DND-41 (cell line): ENCODE results near the gene UAP1L1.

Experiments
- ATAC-seq: fragments of 200-7000 bp; cut with Tn5 transposase; 3 replicates; pipeline ENCODE4 v1.9.1; 2021; ENCODE audit warnings: low read depth; ENCODE audit not compliant: insufficient read depth
- DNase-seq: peaks from one replicate; pipeline ENCODE4 v3.0.0-alpha.2; 2020
- H2AFZ ChIP-seq: 2 replicates; pipeline ENCODE4 v1.6.0; 2012; ENCODE audit warnings: low read depth, low read length
- H3K27ac ChIP-seq: 2 replicates; pipeline ENCODE4 v1.5.1; 2012; ENCODE audit warnings: low read length, inconsistent platforms
- H3K27me3 ChIP-seq: fragments of 200-600 bp; sonication (generic); 2 replicates; pipeline ENCODE4 v1.6.0; 2012; ENCODE audit warnings: low read length, mild to moderate bottlenecking, inconsistent platforms; ENCODE audit not compliant: insufficient read depth, poor library complexity
- H3K36me3 ChIP-seq: 2 replicates; pipeline ENCODE4 v1.5.1; 2012; ENCODE audit warnings: low read length, inconsistent platforms; ENCODE audit not compliant: insufficient read depth
- H3K4me1 ChIP-seq: 2 replicates; pipeline ENCODE4 v1.5.1; 2012; ENCODE audit warnings: mild to moderate bottlenecking, low read length; ENCODE audit not compliant: insufficient read depth
- H3K4me2 ChIP-seq: 2 replicates; pipeline ENCODE4 v1.6.0; 2012; ENCODE audit warnings: mild to moderate bottlenecking, moderate library complexity, low read length, inconsistent platforms; ENCODE audit not compliant: insufficient read depth
- H3K4me3 ChIP-seq, 2 experiments: fragments of 200-600 bp in 1 of 2; shearing (Covaris generic) in 1 of 2; 2 replicates each; pipeline ENCODE4 v1.5.1; 2012 to 2016; ENCODE audit warnings: inconsistent platforms in 2 of 2, low read length in 2 of 2, mild to moderate bottlenecking in 2 of 2, low read depth in 1 of 2, moderate library complexity in 1 of 2
- H3K79me2 ChIP-seq: 2 replicates; pipeline ENCODE4 v1.6.0; 2012; ENCODE audit warnings: low read length, inconsistent platforms; ENCODE audit not compliant: insufficient read depth
- H3K9ac ChIP-seq: 2 replicates; pipeline ENCODE4 v1.6.0; 2012; ENCODE audit warnings: low read depth, mild to moderate bottlenecking, inconsistent platforms, low read length, moderate library complexity
- H3K9me3 ChIP-seq: 2 replicates; pipeline ENCODE4 v1.5.1; 2012; ENCODE audit warnings: low read length, moderate library complexity, mild to moderate bottlenecking, inconsistent platforms; ENCODE audit not compliant: insufficient read depth, severe bottlenecking
- H4K20me1 ChIP-seq: 2 replicates; pipeline ENCODE4 v1.6.0; 2012; ENCODE audit warnings: low read length; ENCODE audit not compliant: insufficient read depth
- CTCF ChIP-seq: IDR thresholded peaks from 2 replicates; pipeline ENCODE4 v1.5.1; 2012; ENCODE audit warnings: borderline replicate concordance, low read length, moderate library complexity, mild to moderate bottlenecking; ENCODE audit not compliant: poor library complexity, severe bottlenecking; ENCODE audit errors: extremely low read depth
- EZH2 ChIP-seq: IDR thresholded peaks from 3 replicates; pipeline ENCODE4 v1.6.1; 2012; ENCODE audit warnings: borderline replicate concordance, low read depth, mild to moderate bottlenecking, moderate library complexity, low read length, inconsistent platforms; ENCODE audit not compliant: severe bottlenecking

UAP1L1 gene

GRCh38 chr9:137106662-137107250, 29.4 kb downstream of the UAP1L1 start:
- ATAC-seq (no peak), DNase-seq (no peak)
- Histone ChIP-seq H4K20me1 (peaks cover 15% of the 10 kb centered on the region; the same call in 1 of the 2 replicates), H2AFZ (no peak overlapping the region), H3K79me2 (no peaks in the 10 kb centered on the region), H3K27ac (no peak overlapping the region), H3K36me3 (peaks cover 94% of the 10 kb centered on the region), H3K9me3 (peaks cover 9% of the 10 kb centered on the region), H3K4me2 (no peak overlapping the region), H3K27me3 (no peaks in the 10 kb centered on the region), H3K4me3 (no peak overlapping the region), H3K9ac (no peak overlapping the region), H3K4me1 (no peaks in the 10 kb centered on the region)
- TF ChIP-seq EZH2, result no peak
- TF ChIP-seq CTCF, result no peak

- no peaks in the 10 kb centered on the region for H3K27me3 ChIP-seq
- H3K27ac ChIP-seq, result no peak overlapping the region
- H3K4me3 ChIP-seq, result no peak overlapping the region
- ATAC-seq (no peak), DNase-seq (no peak)
- TF ChIP-seq CTCF (no peak), EZH2 (no peak)
- H3K9ac ChIP-seq, result no peak overlapping the region
- peaks cover 3% of the 10 kb centered on the region for H3K9me3 ChIP-seq
- no peaks in the 10 kb centered on the region for H3K79me2 ChIP-seq
- H4K20me1 ChIP-seq, result peaks cover 15% of the 10 kb centered on the region; the same call in 1 of the 2 replicates
- no peak overlapping the region for H2AFZ ChIP-seq
- peaks cover 93% of the 10 kb centered on the region for H3K36me3 ChIP-seq
- 0 out of 2 replicates have a peak, but pooled peaks cover 1% of the 10 kb centered on the region for H3K4me1 ChIP-seq
- H3K4me2 ChIP-seq, result no peak overlapping the region
Observed at GRCh38 chr9:137107312-137107921, 30.1 kb downstream of the UAP1L1 start.

GRCh38 chr9:137107982-137108381, 30.7 kb downstream of the UAP1L1 start:
- ATAC-seq, result no peak
- H3K79me2 ChIP-seq, result peaks cover 3% of the 10 kb centered on the region; the same call in 1 of the 2 replicates
- H3K9ac ChIP-seq, result no peak overlapping the region
- no peak overlapping the region for H3K27ac ChIP-seq
- no peak for TF ChIP-seq CTCF
- no peak for TF ChIP-seq EZH2
- no peak overlapping the region for H2AFZ ChIP-seq
- no peak overlapping the region for H3K4me2 ChIP-seq
- H3K4me1 ChIP-seq, result peaks cover 5% of the 10 kb centered on the region; the same call in 1 of the 2 replicates
- H3K27me3 ChIP-seq, result no peaks in the 10 kb centered on the region
- no peaks in the 10 kb centered on the region for H3K9me3 ChIP-seq
- DNase-seq, result no peak
- H3K4me3 ChIP-seq, result no peak overlapping the region
- peaks cover 93% of the 10 kb centered on the region for H3K36me3 ChIP-seq
- peaks cover 18% of the 10 kb centered on the region; the same call in 1 of the 2 replicates for H4K20me1 ChIP-seq
